ENCODE data around the gene NCOA1. TPM values are rescaled to one million over a fixed set of nuclear protein-coding genes. Genes with fewer than 3 reads are reported as not detected.
A peak's percentile ranks its signal among the peaks of the same experiment; 100 is the strongest.

NCOA1 gene
- total RNA-seq, 1 donor from 2014 or later, result 29.0 TPM

DNA sequence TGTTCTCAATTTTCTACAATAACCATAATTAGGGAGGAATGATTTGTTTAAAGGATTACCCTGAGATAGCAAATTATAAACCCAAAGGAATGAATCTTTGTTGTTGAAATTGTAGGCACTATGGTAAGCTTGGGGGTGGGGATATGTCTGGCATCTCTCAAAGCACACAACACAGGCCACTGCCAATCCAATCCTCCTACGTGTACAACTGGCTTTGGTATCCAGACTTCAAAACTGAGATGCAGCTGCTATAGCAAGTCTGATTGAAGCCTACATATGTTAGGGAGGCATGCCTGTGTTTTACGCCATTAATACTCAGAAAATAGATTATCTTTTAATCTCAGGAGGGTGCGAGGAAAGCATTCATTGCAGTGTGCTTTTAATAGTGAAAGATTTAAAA, 5.9 kb upstream of the NCOA1 start:
- TF ChIP-seq, protein P1, sequence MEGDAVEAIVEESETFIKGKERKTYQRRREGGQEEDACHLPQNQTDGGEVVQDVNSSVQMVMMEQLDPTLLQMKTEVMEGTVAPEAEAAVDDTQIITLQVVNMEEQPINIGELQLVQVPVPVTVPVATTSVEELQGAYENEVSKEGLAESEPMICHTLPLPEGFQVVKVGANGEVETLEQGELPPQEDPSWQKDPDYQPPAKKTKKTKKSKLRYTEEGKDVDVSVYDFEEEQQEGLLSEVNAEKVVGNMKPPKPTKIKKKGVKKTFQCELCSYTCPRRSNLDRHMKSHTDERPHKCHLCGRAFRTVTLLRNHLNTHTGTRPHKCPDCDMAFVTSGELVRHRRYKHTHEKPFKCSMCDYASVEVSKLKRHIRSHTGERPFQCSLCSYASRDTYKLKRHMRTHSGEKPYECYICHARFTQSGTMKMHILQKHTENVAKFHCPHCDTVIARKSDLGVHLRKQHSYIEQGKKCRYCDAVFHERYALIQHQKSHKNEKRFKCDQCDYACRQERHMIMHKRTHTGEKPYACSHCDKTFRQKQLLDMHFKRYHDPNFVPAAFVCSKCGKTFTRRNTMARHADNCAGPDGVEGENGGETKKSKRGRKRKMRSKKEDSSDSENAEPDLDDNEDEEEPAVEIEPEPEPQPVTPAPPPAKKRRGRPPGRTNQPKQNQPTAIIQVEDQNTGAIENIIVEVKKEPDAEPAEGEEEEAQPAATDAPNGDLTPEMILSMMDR (IDR thresholded peaks at IDR 0.05), result no peak
- H3K4me3 Mint-ChIP-seq (ENCODE audit: unreplicated experiment), result no peak overlapping the region
- peaks cover 3% of the 10 kb centered on the region for H3K9me3 Mint-ChIP-seq (ENCODE audit: unreplicated experiment)
- no peak for DNase-seq (ENCODE audit: extremely low spot score, unreplicated experiment)
- no peak overlapping the region for H3K27ac Mint-ChIP-seq (ENCODE audit: unreplicated experiment)
- H3K4me1 Mint-ChIP-seq (ENCODE audit: unreplicated experiment), result peaks cover 7% of the 10 kb centered on the region
- H3K36me3 Mint-ChIP-seq (ENCODE audit: unreplicated experiment), result no peaks in the 10 kb centered on the region
- peaks cover 16% of the 10 kb centered on the region for H3K27me3 Mint-ChIP-seq (ENCODE audit: unreplicated experiment)

DNA sequence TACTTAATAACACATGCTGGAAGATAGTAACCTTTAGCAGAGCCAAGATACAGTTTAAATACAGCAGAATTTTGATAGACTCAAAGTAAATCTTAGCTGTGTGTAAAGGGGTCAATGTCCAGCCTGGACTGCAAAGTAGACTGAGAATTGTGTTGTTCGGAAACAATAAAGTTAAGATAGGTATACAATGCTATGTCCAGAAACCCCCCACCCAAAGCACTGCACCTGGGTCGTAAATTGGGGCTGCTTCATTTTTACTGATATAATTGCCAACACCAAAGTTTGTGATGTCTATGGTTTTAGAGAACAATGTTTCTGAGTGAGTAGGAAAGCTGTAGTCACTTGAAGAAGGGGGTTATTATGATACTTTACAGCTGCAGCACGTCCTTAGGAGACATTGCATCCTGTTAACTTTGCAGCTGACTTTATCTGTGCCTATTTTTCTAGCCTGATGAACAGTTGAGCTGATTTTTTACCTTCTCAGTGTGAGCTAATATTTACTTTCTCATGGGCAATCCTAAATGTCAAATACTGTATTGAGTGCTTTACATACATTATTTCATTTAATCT, 4.3 kb upstream of the NCOA1 start:
- Mint-ChIP-seq H3K36me3 (ENCODE audit: unreplicated experiment) (no peaks in the 10 kb centered on the region), H3K27me3 (ENCODE audit: unreplicated experiment) (peaks cover 9% of the 10 kb centered on the region), H3K27ac (ENCODE audit: unreplicated experiment) (no peak overlapping the region), H3K9me3 (ENCODE audit: unreplicated experiment) (peaks cover 3% of the 10 kb centered on the region), H3K4me1 (ENCODE audit: unreplicated experiment) (peaks cover 12% of the 10 kb centered on the region), H3K4me3 (ENCODE audit: unreplicated experiment) (no peak overlapping the region)
- TF ChIP-seq, protein P1 (IDR thresholded peaks at IDR 0.05), result no peak
- no peak for DNase-seq (ENCODE audit: extremely low spot score, unreplicated experiment)

DNA sequence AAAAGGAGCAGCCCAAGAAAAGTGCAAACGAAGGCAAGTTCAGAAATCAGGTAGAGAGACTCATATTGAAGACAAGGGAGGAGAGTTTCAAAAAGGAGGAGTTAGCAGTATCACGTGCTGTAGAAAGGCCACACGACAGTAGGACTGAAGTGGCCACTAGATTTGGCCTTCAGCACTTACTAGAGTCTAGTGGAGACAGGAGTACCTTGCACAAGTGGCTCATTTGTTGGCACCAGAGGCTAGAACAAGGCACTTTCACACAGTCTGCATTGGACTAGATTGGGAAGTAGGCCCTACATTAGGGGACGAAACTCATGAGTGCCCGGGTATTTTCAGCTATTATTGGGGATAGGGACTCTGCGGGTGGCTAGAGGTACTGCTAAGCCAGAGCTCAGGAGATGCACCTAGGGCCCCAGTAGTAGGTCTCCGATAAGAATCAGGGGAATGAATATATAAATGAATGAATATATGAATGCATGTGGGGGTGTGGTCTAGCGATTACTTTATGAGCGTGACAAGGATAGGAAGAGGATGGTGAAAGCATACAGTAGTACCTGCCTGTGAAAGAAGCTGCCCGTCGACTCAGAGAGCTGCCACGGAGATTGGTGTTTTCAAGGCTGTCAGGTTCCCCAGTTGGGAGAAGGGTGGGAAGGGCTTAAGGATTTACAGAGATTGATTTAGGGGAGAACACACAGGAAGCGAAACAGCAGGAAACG, 1.4 kb upstream of the NCOA1 start:
- H3K27me3 Mint-ChIP-seq (ENCODE audit: unreplicated experiment), result no peaks in the 10 kb centered on the region
- TF ChIP-seq, protein P1 (IDR thresholded peaks at IDR 0.05), result no peak
- no peaks in the 10 kb centered on the region for H3K36me3 Mint-ChIP-seq (ENCODE audit: unreplicated experiment)
- DNase-seq (ENCODE audit: extremely low spot score, unreplicated experiment), result no peak
- peaks cover 39% of the 10 kb centered on the region for H3K4me1 Mint-ChIP-seq (ENCODE audit: unreplicated experiment)
- peaks cover 3% of the 10 kb centered on the region for H3K9me3 Mint-ChIP-seq (ENCODE audit: unreplicated experiment)
- H3K4me3 Mint-ChIP-seq (ENCODE audit: unreplicated experiment), result peak overlapping the region; percentile 90
- peak overlapping the region; percentile 97 for H3K27ac Mint-ChIP-seq (ENCODE audit: unreplicated experiment)

DNA sequence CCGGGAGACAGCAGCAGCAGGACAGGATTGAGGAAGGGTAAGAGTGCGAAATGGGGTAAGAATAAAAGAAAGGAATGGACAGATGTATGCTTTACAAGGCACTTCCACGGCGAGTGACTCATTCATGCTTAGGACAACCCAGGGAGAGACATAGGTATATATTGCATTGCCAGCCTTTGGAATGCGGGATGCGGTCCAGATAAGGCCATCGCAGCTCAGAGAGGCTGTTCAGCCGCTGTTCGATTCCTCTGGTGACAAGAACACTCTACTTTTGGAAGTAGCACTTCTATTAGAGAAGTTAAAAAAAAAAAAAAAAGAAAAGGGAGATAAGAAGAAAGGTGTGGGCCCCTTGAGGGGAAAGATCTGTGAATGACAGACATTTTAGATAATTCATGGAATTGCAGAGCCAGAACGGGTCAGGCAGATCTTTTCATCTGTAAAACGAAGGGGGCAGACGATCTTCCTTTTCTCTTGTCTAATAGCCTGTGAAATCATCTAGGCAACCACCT, 819 bp upstream of the NCOA1 start:
- peak overlapping the region; percentile 90 for H3K4me3 Mint-ChIP-seq (ENCODE audit: unreplicated experiment)
- H3K36me3 Mint-ChIP-seq (ENCODE audit: unreplicated experiment), result no peaks in the 10 kb centered on the region
- no peak for DNase-seq (ENCODE audit: extremely low spot score, unreplicated experiment)
- H3K27me3 Mint-ChIP-seq (ENCODE audit: unreplicated experiment), result no peaks in the 10 kb centered on the region
- H3K27ac Mint-ChIP-seq (ENCODE audit: unreplicated experiment), result peak overlapping the region; percentile 97
- no peaks in the 10 kb centered on the region for H3K9me3 Mint-ChIP-seq (ENCODE audit: unreplicated experiment)
- peaks cover 40% of the 10 kb centered on the region for H3K4me1 Mint-ChIP-seq (ENCODE audit: unreplicated experiment)
- TF ChIP-seq, protein P1 (IDR thresholded peaks at IDR 0.05), result no peak

All from osteocyte (in vitro differentiated cells).